ENCODE results near the gene PMEPA1.

Gene PMEPA1

GRCh38 chr20:57618764-57619050 is 91.1 kb downstream of the PMEPA1 start:
- DNase-seq = no peak

GRCh38 chr20:57618091-57618763 is 91.6 kb downstream of the PMEPA1 start:
- DNase-seq = no peak

GRCh38 chr20:57617079-57617795 is 92.6 kb downstream of the PMEPA1 start:
- no peak for DNase-seq

- DNase-seq = no peak
Measured at GRCh38 chr20:57616143-57616951, 93.5 kb downstream of the PMEPA1 start.

- no peak for DNase-seq
Measured at GRCh38 chr20:57615445-57615811, 94.4 kb downstream of the PMEPA1 start.

- DNase-seq = no peak
Measured at GRCh38 chr20:57614490-57615444, 95.0 kb downstream of the PMEPA1 start.

GRCh38 chr20:57613481-57613921 is 96.3 kb downstream of the PMEPA1 start:
- no peak for DNase-seq

GRCh38 chr20:57612916-57613315 is 96.9 kb downstream of the PMEPA1 start:
- no peak for DNase-seq

GRCh38 chr20:57612436-57612835 is 97.4 kb downstream of the PMEPA1 start:
- DNase-seq = no peak

GRCh38 chr20:57611586-57612311 is 98.1 kb downstream of the PMEPA1 start:
- no peak for DNase-seq

- DNase-seq = no peak
Measured at GRCh38 chr20:57610261-57610952, 99.4 kb downstream of the PMEPA1 start.

GRCh38 chr20:57609842-57610167 is 100.0 kb downstream of the PMEPA1 start:
- no peak for DNase-seq

GRCh38 chr20:57609086-57609841 is 100.6 kb downstream of the PMEPA1 start:
- no peak for DNase-seq

GRCh38 chr20:57608516-57608915 is 101.3 kb downstream of the PMEPA1 start:
- DNase-seq = no peak

GRCh38 chr20:57605878-57606277 is 103.9 kb downstream of the PMEPA1 start:
- no peak for DNase-seq

- no peak for DNase-seq
Measured at GRCh38 chr20:57605045-57605444, 104.8 kb downstream of the PMEPA1 start.

- DNase-seq = no peak
Measured at GRCh38 chr20:57603120-57603519, 106.7 kb downstream of the PMEPA1 start.

GRCh38 chr20:57601737-57602136 is 108.1 kb downstream of the PMEPA1 start:
- DNase-seq = no peak

GRCh38 chr20:57601211-57601570 is 108.6 kb downstream of the PMEPA1 start:
- DNase-seq = no peak

- DNase-seq = no peak
Measured at GRCh38 chr20:57600320-57601210, 109.2 kb downstream of the PMEPA1 start.
